ENCODE results near the gene DAP3. TPM values are rescaled to one million over a fixed set of nuclear protein-coding genes. Genes with fewer than 3 reads are reported as not detected.

The DAP3 gene
- total and polyA plus RNA-seq, 9 of the 15 experiments (the other 6 are each of a cell fraction or from before 2014, with no cell fraction given) = 155 to 484 (median 298) TPM

- TF ChIP-seq, protein P1, sequence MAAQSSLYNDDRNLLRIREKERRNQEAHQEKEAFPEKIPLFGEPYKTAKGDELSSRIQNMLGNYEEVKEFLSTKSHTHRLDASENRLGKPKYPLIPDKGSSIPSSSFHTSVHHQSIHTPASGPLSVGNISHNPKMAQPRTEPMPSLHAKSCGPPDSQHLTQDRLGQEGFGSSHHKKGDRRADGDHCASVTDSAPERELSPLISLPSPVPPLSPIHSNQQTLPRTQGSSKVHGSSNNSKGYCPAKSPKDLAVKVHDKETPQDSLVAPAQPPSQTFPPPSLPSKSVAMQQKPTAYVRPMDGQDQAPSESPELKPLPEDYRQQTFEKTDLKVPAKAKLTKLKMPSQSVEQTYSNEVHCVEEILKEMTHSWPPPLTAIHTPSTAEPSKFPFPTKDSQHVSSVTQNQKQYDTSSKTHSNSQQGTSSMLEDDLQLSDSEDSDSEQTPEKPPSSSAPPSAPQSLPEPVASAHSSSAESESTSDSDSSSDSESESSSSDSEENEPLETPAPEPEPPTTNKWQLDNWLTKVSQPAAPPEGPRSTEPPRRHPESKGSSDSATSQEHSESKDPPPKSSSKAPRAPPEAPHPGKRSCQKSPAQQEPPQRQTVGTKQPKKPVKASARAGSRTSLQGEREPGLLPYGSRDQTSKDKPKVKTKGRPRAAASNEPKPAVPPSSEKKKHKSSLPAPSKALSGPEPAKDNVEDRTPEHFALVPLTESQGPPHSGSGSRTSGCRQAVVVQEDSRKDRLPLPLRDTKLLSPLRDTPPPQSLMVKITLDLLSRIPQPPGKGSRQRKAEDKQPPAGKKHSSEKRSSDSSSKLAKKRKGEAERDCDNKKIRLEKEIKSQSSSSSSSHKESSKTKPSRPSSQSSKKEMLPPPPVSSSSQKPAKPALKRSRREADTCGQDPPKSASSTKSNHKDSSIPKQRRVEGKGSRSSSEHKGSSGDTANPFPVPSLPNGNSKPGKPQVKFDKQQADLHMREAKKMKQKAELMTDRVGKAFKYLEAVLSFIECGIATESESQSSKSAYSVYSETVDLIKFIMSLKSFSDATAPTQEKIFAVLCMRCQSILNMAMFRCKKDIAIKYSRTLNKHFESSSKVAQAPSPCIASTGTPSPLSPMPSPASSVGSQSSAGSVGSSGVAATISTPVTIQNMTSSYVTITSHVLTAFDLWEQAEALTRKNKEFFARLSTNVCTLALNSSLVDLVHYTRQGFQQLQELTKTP (IDR thresholded peaks at IDR 0.05; ENCODE audit: low read depth in 1 of 2, partially characterized antibody in 2 of 2) = peak in 1 of 2 experiments; percentile 74
- peak; percentile 90 for TF ChIP-seq POLR2AphosphoS5 (IDR thresholded peaks at IDR 0.05; ENCODE audit: control insufficient read depth, insufficient read depth, low read depth, low read length)
- no peak; the same call in 1 of the 2 replicates for TF ChIP-seq GTF2A2 (tag; IDR thresholded peaks at IDR 0.05)
- peak; percentile 68 for TF ChIP-seq SMAD4 (CRISPR knock-in tag; conservative IDR thresholded peaks at IDR 0.05)
- TF ChIP-seq JUND (IDR thresholded peaks at IDR 0.05; ENCODE audit: borderline replicate concordance, low read depth, low read length) = peak; percentile 65
- peak; percentile 80; the same call in 2 of the 3 replicates for TF ChIP-seq JUND (tag; IDR thresholded peaks at IDR 0.05; ENCODE audit: borderline replicate concordance, low read depth, low read length)
- 0 out of 2 replicates have a peak, but pooled peaks have one; percentile 58 for TF ChIP-seq ZNF644 (tag; IDR thresholded peaks at IDR 0.05; ENCODE audit: low read depth)
- TF ChIP-seq NR2C1 (IDR thresholded peaks at IDR 0.05) = no peak
- TF ChIP-seq NR2C1 (tag; IDR thresholded peaks at IDR 0.05) = no peak
- no peak for TF ChIP-seq ILF3 (IDR thresholded peaks at IDR 0.05; ENCODE audit: borderline replicate concordance)
- TF ChIP-seq E2F4 (CRISPR knock-in tag; IDR thresholded peaks at IDR 0.05; ENCODE audit: low read depth) = no peak
- peak; percentile 92 for TF ChIP-seq CXXC5 (CRISPR knock-in tag; IDR thresholded peaks at IDR 0.05)
- peak; percentile 61 for TF ChIP-seq BRD9 (IDR thresholded peaks at IDR 0.05; ENCODE audit: low read depth, partially characterized antibody)
- peak in 1 of 2 experiments; percentile 33; a peak in 1 of 4 replicates for TF ChIP-seq RCOR1 (IDR thresholded peaks at IDR 0.05; ENCODE audit: borderline replicate concordance in 1 of 2, low read depth in 2 of 2, low read length in 2 of 2)
- TF ChIP-seq NFIC (IDR thresholded peaks at IDR 0.05) = peak; percentile 76
- TF ChIP-seq ZNF655 (CRISPR knock-in tag; IDR thresholded peaks at IDR 0.05) = no peak
- peak; percentile 76 for TF ChIP-seq KLF16 (IDR thresholded peaks at IDR 0.05)
- peak; percentile 21; the same call in 1 of the 2 replicates for TF ChIP-seq MBD2 (IDR thresholded peaks at IDR 0.05; ENCODE audit: borderline replicate concordance, low read depth)
- TF ChIP-seq, protein P2, sequence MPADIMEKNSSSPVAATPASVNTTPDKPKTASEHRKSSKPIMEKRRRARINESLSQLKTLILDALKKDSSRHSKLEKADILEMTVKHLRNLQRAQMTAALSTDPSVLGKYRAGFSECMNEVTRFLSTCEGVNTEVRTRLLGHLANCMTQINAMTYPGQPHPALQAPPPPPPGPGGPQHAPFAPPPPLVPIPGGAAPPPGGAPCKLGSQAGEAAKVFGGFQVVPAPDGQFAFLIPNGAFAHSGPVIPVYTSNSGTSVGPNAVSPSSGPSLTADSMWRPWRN (IDR thresholded peaks at IDR 0.05; ENCODE audit: low read depth) = no peak
- peak; percentile 72 for TF ChIP-seq EP300 (IDR thresholded peaks at IDR 0.05; ENCODE audit: low read length)
- TF ChIP-seq CREB1 (IDR thresholded peaks at IDR 0.05) = no peak
- TF ChIP-seq CREB1 (CRISPR knock-in tag; IDR thresholded peaks at IDR 0.05) = peak; percentile 62
- no peak for TF ChIP-seq ZBTB17 (CRISPR knock-in tag; IDR thresholded peaks at IDR 0.05)
- peak; percentile 89 for TF ChIP-seq ATF7 (IDR thresholded peaks at IDR 0.05)
Observed at GRCh38 chr1:155691992-155692528, 3.2 kb downstream of the DAP3 start (continued).
